Activated T-cell treated with anti-CD3 and anti-CD28 coated beads for 24 hours (primary cell): ENCODE results near the gene SLC16A12.
"Not testable (repeated sequence)": the region's sequence is repeated elsewhere in the genome, so short reads cannot be mapped to it uniquely, and the experiment has no call there.

ENCODE experiments used
- DNase-seq: peaks from one replicate; pipeline ENCODE4 v3.0.0-alpha.2; 2020; ENCODE audit warnings: low read depth

The SLC16A12 gene

GRCh38 chr10:89547853-89548513 lies 12.6 kb upstream of the SLC16A12 start:
- no peak for DNase-seq

- not testable (repeated sequence) for DNase-seq
Measured at GRCh38 chr10:89546651-89547050, 11.3 kb upstream of the SLC16A12 start.

GRCh38 chr10:89543841-89544240 lies 8.4 kb upstream of the SLC16A12 start:
- no peak for DNase-seq

- no peak for DNase-seq
Measured at GRCh38 chr10:89540420-89540949, 5.1 kb upstream of the SLC16A12 start.

DNA sequence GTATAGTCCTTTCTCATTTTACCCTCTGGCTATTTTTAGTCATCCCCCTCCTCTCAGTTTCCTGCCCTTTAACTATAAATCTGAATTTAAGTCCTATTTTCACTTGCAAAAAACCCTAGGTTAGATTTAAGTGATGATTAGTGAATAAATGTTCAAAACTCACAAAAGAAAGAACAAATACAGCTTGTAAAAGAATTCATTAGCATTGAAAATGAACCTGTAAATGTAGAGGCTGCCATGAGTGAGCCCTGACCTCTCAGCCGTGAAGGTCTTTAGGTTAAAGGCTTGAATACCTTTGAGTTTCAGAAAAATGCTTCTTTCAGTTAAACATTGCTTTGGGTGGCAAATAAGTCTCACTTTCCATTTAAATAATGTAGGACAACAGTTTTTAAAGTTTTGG lies 2.0 kb upstream of the SLC16A12 start:
- DNase-seq = no peak

GRCh38 chr10:89536013-89536354 lies 590 bp upstream of the SLC16A12 start:
- no peak for DNase-seq

GRCh38 chr10:89534826-89535166 lies 598 bp downstream of the SLC16A12 start:
- DNase-seq = no peak

- DNase-seq = no peak
Measured at GRCh38 chr10:89532476-89532875, 2.9 kb downstream of the SLC16A12 start.

DNA sequence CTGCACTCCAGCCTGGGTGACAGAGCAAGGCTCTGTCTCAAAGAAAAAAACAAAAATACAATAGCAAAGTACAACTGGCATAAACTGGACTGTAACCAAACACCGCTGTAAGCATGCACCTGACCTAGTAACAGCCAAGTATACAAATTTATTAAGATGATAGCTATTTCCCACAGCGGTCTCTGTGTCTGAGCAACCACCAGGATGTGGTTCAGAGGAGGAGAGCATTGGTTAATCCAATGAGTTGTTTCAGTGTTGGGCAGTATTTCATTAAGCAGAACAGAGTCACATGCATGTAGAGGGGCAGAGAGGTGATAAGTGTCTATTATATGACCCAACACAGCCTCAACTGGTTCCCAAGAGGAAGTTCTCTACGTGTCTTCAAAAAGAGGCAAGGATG lies 4.0 kb downstream of the SLC16A12 start:
- DNase-seq = no peak

GRCh38 chr10:89529711-89530110 lies 5.7 kb downstream of the SLC16A12 start:
- not testable (repeated sequence) for DNase-seq

- no peak for DNase-seq
Measured at GRCh38 chr10:89526358-89526757, 9.0 kb downstream of the SLC16A12 start.

DNA sequence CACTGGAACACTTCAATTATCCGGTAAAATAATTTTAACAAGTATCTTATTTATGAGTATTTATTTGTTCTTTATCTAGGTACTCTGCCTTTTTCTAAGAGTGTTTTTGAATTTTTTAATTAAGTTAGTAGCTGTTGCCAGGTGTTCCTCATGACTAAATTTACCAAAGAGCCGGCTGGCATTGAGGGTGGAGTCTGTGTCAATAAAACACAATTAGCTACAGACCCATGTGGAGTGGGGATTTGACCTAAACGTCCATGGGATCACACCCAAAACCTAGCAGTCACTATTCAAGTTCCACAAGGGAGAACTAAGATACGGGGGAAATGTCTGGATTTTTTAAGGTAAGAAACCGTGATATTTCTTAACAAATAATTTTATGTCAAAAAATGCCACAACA lies 9.8 kb downstream of the SLC16A12 start:
- DNase-seq = no peak

DNA sequence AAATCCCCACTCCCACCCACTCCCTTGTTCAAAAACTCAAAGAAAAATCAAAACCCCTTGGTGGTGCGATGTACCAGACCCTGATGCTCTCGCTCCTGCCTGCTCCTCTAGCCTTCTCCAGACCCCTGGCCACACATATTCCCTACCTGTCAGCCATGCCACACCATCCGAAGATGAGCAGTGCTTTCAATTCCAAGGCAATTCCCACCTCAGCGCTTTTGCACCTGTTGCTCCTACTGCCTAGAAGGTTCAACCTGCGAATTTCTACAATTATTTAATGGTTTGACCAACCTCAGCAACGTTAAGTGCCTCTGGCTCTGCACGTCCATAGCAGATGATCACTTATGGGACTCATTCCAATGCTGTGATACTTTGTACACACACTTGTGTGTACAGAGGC lies 11.1 kb downstream of the SLC16A12 start:
- no peak for DNase-seq

- DNase-seq = no peak
Measured at GRCh38 chr10:89523274-89523673, 12.1 kb downstream of the SLC16A12 start.

GRCh38 chr10:89522463-89522862 lies 12.9 kb downstream of the SLC16A12 start:
- no peak for DNase-seq

- no peak for DNase-seq
Measured at GRCh38 chr10:89521368-89521767, 14.0 kb downstream of the SLC16A12 start.

DNA sequence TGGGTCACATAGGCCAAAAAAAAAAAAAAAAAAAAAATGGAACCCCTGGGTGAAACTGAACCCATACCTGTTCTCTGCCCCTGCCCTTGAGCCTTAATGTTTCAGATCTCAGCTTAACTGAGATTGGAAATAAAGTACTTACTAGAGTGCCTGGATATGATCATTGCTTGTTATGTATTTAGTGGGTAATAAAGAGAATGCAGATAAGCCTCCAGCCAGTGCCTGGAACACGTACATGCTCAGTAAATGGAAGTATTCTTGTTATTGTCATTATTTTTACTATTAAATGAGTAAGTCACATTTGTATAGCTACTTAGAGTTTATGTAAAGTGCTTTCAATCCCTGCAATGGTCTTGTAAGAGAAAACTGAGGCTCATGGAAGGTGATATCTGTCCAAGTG lies 14.7 kb downstream of the SLC16A12 start:
- no peak for DNase-seq

DNA sequence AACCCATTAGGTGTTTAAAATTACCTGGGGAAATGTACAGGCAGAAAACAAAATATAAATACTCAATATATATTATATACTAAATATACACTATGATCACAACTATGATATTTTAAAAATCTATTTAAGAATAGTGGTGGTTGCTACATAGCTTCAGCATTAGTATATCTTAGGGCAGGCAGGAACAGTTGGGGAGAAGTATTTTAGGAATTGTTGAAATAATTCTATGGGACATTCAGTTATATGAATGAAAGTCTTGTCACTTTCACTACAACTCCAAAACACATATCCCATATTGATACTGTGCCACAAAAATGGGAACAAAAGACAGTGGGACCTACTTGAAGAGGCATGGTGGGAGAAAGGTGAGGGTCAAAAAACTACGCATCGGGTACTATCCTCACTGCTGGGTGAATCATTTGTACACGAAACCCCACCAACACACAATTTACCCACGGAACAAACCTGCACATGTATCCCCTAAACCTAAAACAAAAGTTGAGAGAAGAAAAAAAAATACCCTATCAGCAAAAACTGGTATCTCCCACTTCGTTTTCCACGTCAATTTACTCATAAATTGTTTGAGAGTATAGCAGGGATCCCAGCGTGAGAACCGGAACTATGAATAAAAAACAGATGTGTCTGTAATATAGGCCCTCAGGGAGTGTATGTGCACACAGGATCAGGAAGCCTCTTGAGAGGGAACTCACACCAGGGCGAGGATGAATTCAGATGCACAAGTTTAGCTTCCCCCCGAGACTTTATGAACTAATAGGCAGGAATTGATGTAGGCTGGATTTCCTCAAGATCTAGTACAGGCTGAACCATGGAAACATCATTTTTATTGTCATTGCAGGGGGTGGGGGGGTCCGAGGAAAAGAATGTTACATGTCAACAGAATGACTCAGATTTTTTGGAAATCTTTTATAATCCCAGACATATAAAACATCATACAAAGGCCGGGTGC lies 16.2 kb downstream of the SLC16A12 start:
- no peak for DNase-seq

GRCh38 chr10:89518108-89518507 lies 17.3 kb downstream of the SLC16A12 start:
- DNase-seq = no peak

DNA sequence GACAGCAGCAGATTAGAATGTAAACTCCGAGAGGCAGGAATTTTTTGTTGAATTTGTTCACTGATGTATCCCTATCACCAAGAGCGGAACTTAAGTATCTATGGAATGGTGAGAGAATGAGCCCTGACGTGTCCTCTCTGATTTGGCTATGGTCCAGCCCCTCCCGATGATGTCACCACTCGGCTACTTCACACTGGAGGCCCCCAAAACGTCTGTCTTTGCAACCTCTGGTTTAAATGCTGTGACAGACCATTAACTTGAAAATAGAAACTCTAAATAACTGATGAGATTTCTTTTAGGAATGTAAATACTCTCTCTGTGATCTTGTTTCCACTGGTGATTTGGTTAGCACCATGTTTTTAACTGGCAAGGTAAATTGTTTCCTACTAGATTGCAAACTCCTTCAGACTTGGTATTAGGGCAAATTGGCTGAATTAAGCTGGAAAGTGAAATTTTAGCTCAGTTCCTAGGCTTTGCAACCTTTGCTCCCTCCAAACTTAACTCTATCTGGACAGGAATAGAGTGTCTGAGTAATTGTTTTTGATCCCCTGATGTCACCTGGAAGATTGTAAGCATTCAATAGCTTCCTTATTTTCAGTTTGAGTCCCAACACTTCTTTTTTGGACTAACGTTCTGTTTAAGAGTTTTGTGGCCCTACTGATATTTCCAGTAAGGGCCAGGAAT lies 19.1 kb downstream of the SLC16A12 start:
- DNase-seq = no peak

DNA sequence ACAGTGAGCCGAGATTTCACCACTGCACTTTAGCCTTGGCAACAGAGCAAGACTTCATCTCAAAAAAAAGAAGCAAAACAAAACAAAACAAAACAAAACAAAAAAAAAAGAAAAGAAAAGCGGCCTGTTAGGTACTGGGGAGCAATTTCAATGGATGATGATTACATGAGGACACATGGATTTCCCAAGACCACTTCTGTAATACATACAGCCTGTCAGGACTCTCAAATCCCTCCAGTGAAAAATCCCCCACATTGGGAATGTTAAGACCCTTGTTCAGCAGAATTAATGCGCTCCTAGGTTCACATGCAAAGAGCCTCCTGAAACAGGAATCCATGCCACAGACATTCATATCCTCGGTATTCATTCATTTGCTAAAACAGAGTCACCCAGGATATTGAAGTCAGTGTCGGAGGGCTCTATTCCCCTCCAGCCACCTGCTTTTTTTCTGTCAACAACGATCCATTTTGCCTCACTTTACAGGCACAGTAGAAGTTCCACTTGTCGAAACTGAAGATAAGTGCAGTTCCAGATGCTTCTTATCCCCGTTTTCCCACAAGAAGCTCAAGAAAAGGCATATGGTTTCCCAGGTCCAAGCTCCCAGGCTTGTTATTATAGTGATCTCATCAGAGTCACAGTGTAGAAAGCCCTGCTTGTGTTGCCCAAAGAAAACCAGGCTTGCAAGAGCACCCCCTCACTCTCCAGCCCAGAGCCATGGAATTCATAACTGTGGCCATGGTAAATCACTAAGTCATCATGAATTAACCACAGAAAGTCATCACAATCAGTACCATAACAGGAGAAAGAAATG lies 20.2 kb downstream of the SLC16A12 start:
- DNase-seq = no peak

GRCh38 chr10:89513206-89513605 lies 22.2 kb downstream of the SLC16A12 start:
- DNase-seq = no peak
